HTR-8/SVneo (cell line): ENCODE data around the gene ITGB6.
"Not testable (repeated sequence)": the region's sequence is repeated elsewhere in the genome, so short reads cannot be mapped to it uniquely, and the experiment has no call there.

Experiments used
- DNase-seq: peaks from one replicate; pipeline ENCODE4 v3.0.0; 2011; ENCODE audit warnings: low spot score, mixed read lengths; ENCODE audit not compliant: insufficient read length
- FAIRE-seq: peaks from 2 replicates; lab custom pipeline; 2011; peaks lifted over from hg19 to GRCh38; lab: Jason Lieb, UNC

The ITGB6 gene

DNA sequence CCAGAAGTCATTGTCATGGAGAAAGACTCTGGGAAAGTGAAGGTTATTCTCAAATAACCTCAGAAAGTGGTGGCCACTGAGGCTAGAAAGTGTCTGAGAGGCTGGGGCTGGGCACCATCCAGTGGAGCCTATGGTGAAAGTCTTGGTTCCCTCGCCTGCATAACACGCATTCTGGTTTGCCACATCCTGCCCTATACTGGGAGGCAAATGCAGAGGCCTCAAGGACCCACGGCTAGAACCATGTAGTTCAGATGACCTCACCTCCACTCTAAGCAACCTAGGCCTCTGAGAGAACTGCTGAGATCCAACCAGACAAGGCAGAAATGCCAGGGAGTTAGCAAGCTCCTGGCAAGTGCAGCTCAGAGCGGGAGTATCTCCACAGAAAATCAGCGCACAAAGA is 5.1 kb downstream of the ITGB6 start:
- DNase-seq = no peak
- FAIRE-seq = no peak

DNA sequence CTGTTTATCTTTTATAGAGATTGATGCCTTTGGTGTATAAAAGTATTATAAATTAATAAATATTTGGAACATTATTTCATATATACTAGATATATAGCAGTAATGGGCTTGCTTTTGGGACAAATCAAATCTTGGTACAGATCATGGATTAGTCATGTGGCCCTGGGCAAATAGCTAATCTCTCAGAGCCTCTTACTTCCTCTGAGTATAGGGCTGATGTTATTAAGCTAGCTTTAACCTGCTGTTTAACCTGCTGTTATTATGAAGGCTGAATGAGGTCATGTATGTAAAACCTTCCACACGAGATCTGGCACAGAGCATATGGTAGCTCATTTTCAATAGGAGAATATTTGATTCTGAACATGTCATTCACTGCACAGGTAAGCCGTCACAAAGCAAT is 5.7 kb downstream of the ITGB6 start:
- FAIRE-seq = no peak

DNA sequence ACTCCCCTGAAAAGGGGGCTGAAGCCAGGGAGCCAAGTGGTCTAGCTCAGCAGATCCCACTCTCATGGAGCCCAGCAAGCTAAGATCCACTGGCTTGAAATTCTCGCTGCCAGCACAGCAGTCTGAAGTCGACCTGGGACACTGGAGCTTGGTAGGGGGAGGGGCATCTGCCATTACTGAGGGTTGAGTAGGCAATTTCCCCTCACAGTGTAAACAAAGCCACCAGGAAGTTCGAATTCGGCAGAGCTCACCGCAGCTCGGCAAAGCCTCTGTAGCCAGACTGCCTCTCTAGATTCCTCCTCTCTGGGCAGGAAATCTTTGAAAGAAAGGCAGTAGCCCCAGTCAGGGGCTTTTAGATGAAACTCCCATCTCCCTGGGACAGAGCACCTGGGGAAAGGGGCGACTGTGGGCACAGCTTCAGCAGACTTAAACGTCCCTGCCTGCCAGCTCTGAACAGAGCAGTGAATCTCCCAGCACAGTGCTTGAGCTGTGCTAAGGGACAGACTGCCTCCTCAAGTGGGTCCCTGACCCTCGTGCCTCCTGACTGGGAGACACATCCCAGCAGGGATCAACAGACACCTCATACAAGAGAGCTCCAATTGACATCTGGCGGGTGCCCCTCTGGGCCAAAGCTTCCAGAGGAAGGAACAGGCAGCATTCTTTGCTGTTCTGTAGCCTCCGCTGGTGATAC is 18.8 kb downstream of the ITGB6 start:
- not testable (repeated sequence) for DNase-seq, FAIRE-seq

More for the DNA sequence above, 5.7 kb downstream of the ITGB6 start:
- no peak for DNase-seq

DNA sequence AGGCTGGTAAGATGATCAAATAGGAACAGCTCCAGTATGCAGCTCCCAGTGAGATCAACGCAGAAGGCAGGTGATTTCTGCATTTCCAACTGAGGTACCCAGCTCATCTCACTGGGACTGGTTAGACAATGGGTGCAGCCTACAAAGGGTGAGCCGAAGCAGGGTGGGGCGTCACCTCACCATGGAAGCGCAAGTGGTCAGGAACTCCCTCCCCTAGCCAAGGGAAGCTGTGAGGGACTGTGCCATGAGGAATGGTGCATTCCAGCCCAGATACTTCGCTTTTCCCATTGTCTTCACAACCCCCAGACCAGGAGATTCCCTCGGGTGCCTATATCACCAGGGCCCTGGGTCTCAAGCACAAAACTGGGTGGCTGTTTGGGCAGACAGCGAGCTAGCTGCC is 19.4 kb downstream of the ITGB6 start:
- not testable (repeated sequence) for FAIRE-seq, DNase-seq

DNA sequence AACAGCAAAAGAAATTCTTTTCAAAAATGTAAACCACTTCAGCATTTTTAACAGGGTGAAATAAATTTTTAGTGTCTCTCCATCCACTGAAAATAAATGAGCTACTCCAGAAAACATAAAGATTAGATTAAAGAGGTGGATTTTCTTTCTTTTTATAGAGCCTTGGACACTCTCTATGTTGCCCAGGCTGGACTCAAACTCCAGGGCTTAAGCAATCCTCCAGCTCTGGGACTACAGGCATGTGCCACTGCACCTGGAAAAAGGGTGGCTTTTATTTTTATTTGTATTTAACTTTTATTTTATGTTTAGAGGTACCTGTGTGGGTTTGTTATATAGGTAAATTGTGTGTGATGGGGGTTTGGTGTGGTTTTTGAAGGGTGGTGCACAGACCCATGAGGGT is 19.9 kb downstream of the ITGB6 start:
- DNase-seq (no peak), FAIRE-seq (no peak)

DNA sequence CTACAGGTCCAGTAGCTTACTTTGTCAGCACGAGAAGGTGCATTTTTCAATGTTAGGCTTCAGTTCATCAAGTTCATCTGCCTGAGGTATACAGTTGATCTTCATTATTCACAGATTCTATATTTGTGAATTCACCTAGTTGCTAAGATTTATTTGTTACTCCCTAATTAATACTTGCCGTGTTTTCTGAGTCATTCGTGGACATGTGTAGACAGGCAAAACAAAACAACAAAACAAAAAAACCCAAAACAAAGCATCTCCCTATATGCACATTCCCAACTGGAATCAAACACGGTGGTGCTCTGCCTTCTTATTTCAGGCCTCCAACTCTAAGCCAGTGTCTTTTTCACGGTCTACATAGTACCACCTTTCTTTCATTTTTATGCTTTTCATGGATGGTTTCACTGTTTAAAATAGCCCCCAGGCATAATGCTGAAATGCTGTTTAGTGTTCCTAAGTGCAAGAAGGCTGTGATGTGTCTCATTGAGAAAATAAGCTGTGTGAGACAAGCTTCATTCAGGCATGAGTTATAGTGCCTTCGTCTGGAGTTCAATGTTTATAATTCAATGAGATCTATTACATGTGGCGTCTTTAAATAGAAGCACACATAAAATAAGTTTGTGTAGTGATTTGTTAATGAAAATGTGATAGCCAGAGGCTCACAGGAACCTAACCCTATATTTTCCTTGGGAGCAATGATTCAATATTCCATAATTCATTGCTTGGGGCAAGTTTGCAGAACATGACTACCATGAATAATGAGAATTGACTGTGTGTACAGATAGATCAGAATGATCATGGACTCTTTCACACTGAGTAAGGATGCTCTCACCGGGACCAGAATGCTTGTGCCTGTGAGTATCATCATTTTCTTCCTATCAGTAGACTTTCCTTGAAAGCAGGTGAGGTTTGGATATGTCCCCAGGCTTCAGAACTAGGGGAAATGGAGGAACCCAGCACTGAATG is 24.6 kb downstream of the ITGB6 start:
- no peak for DNase-seq
- FAIRE-seq = no peak

DNA sequence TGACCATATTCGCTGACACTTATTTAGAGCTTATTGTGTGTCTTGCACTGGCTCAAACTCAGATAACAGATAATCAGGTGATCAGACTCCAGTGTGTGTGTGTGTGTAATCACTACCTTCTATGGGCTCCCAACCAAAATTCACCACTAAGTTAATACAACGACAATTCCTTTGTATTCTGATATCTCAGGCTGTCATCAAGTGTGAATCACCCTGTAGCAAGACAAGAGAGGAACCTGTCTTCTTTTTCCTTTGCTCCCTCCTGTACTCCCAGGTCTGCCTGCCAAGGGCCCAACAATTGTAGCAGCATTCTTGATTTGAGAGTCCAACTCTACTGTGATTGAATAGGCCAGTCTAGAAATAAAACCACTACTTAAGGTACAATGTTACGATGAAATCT is 25.8 kb downstream of the ITGB6 start:
- no peak for DNase-seq
- no peak for FAIRE-seq

DNA sequence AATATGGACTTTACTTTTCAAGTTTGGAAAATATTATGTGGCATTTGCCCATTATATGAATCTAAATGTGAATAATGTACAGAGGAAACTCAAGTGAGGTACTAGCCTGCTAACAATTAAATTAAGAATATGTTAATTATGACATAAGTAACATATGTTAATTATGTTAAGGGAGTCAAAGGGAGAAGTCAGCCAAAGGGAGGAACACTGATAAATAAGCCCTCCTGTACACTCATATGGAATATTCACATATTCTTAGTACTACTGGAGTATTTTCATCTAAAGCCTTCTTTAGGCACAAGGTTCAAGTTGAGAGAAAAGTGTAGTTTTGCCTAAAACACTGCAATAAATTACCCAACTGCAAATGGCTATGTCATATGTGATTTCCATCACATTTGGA is 30.1 kb downstream of the ITGB6 start:
- no peak for FAIRE-seq
- DNase-seq = no peak

DNA sequence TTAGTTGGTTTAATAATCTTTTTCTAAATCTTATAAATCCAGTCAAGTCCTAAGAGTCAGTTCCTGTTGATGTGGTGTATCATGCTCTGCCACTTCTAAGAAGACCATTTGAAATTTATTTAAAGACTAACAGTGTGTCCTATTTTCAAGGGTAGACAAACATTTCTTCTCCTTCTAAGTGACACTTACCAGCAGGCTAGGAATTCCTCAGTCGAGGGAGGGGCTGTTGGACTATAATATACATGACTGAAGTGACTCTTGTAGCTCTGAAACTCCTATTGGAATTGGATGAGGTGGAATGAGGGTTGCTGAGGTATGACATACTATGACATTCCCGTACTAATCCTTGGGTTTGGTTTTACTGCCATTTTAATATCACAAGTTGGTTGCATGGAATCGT is 30.6 kb downstream of the ITGB6 start:
- FAIRE-seq = no peak
- no peak for DNase-seq

DNA sequence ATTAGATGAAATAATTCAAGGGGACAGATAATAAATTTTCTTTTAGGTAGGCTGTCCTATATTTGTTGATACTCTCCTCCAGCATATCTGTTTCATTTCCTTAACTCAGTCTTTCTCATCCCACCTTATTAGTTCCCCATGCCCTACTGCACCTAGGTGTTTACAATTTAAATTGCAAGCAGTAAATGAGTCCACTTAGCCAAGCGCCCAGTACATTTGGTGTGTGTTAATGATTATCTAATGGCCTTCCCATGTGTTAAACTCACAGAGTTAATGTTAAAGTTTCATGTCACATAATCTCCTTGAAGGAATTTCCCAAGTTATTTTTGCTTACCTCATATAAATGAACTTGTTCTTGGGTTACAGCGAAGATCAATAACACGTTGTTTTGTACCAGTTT is 31.2 kb downstream of the ITGB6 start:
- no peak for FAIRE-seq

DNA sequence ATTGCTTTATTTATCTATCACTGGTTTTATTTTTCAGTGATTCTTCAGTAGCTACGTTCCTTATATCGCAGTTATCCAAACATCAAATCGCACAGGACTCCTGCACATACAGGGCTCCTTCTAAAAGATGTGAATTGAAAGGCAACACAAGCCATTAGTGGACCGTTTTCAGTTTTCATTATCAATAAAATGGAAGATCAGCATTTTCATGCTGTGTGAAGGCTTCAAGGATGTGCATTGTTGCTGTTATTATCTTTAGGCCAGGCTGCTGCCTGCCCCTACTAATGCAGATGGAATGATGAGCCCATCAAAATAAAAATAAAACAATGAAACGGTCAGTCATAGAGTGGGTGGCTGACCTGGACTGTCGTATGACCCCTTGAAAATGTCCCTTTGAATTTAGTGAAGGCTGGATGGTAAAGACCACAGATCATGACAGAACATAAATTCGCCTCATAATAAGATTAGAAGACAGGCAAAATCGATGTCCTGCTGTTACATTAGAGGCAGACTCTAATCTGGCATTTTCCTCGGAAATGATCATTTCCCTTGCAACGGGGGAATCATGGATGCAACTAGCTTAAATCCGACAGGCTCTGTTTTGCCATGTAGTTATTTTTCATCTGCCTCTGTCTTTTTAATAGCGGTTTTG is 32.9 kb downstream of the ITGB6 start:
- DNase-seq (no peak), FAIRE-seq (no peak)

More for the DNA sequence above, 31.2 kb downstream of the ITGB6 start:
- DNase-seq = no peak

DNA sequence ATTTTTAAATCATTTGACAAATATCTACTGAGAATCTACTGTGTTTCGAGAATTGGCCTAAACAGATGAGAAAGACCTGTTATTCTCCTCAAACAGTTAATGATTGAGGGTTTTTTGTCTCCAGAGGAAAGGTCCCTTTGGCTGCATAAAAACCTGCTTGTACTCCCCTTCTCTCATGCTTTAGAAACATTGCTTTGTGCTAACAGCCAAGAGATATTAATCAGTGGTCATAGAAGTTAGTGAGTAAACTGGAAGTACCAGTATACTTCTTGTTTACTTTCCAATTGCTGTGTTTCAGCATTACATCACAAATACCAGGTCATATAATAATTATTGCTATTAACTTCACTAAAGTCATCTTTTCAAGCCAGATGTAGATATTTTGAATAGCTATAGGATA is 34.1 kb downstream of the ITGB6 start:
- FAIRE-seq (no peak), DNase-seq (no peak)

DNA sequence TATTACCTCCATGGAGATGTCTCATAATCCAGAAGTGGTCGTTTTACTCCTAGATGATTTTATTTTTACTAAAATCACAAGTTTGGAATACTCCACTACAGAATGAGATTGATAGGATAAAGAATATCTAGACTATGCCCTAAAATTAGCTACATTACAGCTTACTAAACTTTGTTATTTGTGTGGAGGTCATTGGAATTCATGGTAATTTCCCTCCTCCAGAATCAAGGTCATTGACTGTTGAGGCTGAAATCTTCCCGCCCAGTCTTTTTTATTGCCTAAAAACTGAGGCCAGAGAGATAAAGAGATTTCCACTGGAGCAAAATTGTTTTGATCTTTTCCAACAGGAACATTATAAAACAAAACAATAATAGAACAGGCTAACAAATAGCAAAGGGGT is 35.0 kb downstream of the ITGB6 start:
- FAIRE-seq (no peak), DNase-seq (no peak)

DNA sequence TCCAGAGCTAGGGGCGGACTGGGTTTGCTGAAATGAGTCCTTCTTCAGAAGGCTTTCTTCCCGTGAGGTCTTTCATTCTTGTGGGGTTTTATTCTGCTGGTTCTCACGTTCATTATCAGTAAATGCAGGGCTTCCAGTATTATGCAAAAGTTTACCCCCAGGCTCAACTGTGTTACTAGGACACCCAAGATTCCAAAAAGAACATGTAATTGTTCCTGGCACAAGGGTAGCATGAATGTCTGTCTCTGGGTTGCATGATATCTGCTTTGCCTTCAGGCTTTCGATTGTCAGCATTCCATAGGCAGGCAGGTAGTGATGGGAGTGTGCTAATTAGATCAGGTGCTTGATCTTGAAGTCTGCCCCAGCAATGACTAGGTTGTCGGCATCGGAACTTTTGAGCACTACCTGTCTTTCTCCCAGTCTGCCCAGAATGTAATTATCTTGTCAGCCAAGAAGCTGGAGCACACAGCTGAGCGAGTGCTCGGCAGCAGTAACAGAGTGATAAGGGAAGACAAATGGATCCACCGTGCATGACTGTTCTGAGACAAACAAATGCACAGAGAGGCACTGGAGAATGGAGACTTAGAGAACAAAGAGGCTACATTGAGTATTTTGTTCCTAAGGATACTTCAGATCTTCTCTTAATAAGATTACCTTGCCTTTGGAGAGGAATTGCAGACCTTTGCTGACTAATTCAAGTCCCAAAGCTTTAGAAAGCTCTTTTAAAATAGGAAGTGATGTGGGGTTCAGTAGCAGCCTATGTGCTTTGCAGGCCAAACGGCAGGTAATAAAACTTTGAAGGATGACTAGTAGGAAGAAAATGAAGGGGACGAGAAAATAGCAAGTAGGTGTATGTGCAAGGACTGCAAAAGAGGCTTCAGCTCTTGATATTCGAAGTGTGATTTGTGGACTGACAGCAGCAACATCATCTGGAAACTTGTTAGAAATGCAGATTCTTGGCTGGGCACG is 41.9 kb downstream of the ITGB6 start:
- DNase-seq (no peak), FAIRE-seq (no peak)

DNA sequence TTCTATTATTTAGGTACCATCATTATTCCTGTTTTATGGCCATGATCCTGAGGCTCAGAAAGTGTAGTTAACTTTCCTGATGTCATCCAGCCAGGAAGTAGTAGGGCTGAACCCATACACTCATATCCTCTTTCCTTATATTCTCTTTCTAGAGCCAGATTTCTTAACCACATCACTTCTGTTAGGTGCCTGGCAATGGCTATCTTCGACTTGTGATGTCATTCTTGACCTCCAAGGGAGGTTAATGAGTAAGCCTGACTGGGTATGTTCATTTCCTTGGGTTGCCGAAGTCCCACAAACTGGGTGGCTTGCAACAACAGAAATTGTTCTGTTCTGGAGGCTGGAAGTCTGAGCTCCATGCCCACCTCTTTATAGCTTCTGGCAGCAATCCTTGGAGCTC is 43.4 kb downstream of the ITGB6 start:
- DNase-seq (no peak), FAIRE-seq (no peak)

DNA sequence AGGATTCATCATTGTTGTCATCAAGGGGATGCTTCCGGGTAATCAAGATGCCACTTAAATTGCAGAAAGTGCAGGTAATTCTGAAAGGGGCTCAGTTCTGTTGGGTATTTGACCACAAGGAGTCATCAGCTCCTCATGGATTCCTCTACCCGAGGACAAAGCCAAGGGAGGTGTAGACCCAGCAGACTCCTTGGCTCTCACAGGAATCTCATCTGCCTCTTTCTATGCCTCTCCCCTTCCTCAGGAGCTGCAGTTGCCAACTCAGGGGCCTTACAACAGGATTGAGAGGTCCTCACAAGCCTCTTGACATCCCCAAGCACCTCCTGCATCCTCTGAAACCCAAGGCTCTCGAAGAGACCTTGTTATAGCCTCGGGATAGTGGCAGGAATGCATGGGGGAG is 44.0 kb downstream of the ITGB6 start:
- FAIRE-seq (no peak), DNase-seq (no peak)

DNA sequence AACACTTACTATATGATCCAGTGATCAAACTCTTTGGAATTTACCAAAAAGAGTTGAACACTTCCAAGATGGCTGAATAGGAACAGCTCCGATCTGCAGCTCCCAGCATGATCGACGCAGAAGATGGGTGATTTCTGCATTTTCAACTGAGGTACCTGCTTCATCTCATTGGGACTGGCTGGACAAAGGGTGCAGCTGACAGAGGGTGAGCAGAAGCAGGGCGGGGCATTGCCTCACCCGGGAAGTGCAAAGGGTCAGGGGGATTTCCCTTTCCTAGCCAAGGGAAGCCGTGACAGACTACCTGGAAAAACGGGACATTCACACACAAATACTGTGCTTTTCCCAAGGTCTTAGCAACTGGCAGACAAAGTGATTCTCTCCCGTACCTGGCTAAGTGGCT is 51.7 kb downstream of the ITGB6 start:
- FAIRE-seq, DNase-seq: not testable (repeated sequence)

DNA sequence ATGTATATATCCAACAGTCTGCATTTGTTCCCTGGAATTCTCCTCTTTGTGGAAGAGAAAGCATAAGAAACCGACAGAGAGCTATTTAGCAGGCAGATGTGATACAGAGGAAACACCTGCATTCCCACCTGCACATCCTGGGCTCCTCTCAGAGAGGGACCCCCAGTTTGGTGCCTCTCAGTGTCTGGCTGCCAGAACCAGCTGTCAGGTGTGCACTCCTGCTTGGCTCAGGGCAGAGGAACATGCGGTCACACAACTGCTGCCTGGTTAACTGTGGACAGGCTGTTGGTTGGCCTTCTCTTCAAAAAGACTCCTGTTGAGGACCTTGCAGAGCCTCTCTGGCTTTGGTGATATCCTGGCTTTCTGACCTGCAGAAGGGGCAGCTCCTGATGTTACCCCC is 54.6 kb downstream of the ITGB6 start:
- FAIRE-seq (no peak), DNase-seq (no peak)

DNA sequence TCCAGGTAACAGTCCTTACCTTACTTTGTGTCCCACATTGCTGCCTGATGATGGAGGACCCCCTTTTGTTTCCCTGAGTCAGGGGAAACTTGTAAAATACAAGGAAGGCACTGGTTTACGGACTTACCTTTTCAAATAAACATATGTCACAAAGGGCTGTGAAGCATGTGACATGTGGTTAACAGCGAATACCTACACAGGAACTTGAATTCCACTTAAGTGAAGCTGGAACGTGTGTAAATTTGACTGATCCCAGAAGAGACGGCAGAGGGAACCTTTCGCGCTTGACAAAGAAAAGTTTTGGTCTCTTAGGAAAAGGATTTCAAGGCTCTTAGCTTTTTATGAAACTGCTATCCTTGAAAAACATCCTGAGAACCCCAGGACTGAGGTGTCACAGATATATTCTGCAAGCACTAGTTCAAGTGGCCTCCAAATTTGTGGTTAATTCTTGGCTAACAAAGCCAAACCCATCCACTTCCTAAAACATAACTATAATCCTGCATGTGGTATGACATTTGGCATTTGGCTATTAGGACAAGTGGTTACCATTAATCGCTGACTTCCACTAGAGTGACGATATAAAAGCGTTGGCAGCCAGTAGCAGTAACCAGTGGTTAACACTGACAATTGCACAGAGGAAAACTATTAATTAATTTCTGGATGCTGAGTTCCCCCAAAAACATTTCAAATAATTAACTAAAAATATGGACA is 55.6 kb downstream of the ITGB6 start:
- FAIRE-seq (no peak), DNase-seq (no peak)
